GM12873 (cell line): ENCODE data around the gene ARID1A.

Experiments
- CTCF ChIP-seq: IDR thresholded peaks from 2 replicates; pipeline ENCODE4 v1.5.1; 2012; ENCODE audit warnings: low read depth, mild to moderate bottlenecking, moderate library complexity, low read length, control low read depth; ENCODE audit not compliant: insufficient read depth; ENCODE audit errors: missing control alignments

ARID1A gene

GRCh38 chr1:26733982-26734381 lies 38.2 kb downstream of the ARID1A start:
- TF ChIP-seq CTCF: no peak

- no peak for TF ChIP-seq CTCF
Observed at GRCh38 chr1:26734501-26735058, 38.8 kb downstream of the ARID1A start.

- no peak for TF ChIP-seq CTCF
Observed at GRCh38 chr1:26739329-26739914, 43.6 kb downstream of the ARID1A start.

- TF ChIP-seq CTCF: no peak
Observed at GRCh38 chr1:26740023-26740634, 44.3 kb downstream of the ARID1A start.

GRCh38 chr1:26740952-26741351 lies 45.1 kb downstream of the ARID1A start:
- TF ChIP-seq CTCF: no peak

GRCh38 chr1:26743426-26744059 lies 47.7 kb downstream of the ARID1A start:
- no peak for TF ChIP-seq CTCF

GRCh38 chr1:26744075-26744959 lies 48.5 kb downstream of the ARID1A start:
- no peak for TF ChIP-seq CTCF
